Skeletal muscle tissue (tissue), 4 donors: ENCODE results near the gene SPINK14. TPM values are rescaled to one million over a fixed set of nuclear protein-coding genes. Genes with fewer than 3 reads are reported as not detected.

Experiments
- H3K27ac ChIP-seq: one replicate; pipeline ENCODE4 v1.7.0; 2013; ENCODE audit warnings: mild to moderate bottlenecking, low read depth, low read length, inconsistent platforms
- H3K27me3 ChIP-seq, 3 donors: one replicate each; pipeline ENCODE4 v1.7.0; 2013; ENCODE audit warnings: low read length in 3 of 3; ENCODE audit not compliant: control insufficient read depth in 3 of 3, insufficient read depth in 3 of 3
- H3K36me3 ChIP-seq, 3 donors: one replicate each; pipeline ENCODE4 v1.7.0; 2013; ENCODE audit warnings: low read length in 3 of 3; ENCODE audit not compliant: control insufficient read depth in 3 of 3, insufficient read depth in 3 of 3
- H3K4me1 ChIP-seq, 3 donors: one replicate each; pipeline ENCODE4 v1.7.0; 2013; ENCODE audit warnings: low read length in 3 of 3, mild to moderate bottlenecking in 3 of 3; ENCODE audit not compliant: control insufficient read depth in 3 of 3, insufficient read depth in 3 of 3
- H3K4me3 ChIP-seq, 3 donors: one replicate each; pipeline ENCODE4 v1.7.0; 2013; ENCODE audit warnings: low read length in 3 of 3
- H3K9ac ChIP-seq, 3 donors: one replicate each; pipeline ENCODE4 v1.7.0; 2013; ENCODE audit warnings: low read length in 3 of 3, mild to moderate bottlenecking in 3 of 3, moderate library complexity in 2 of 3, low read depth in 1 of 3
- H3K9me3 ChIP-seq, 3 donors: one replicate each; pipeline ENCODE4 v1.7.0; 2013; ENCODE audit warnings: low read length in 3 of 3; ENCODE audit not compliant: control insufficient read depth in 3 of 3
- total RNA-seq: library from RNA; depleted of rRNA; stranded (reverse); fragments of >200 nt; gene quantifications from one replicate; pipeline ENCODE4 v1.2.3, GENCODE V29; 2014
- donor health status: Osteomylitis.

The SPINK14 gene
- total RNA-seq, 1 donor from 2014 or later = not detected

DNA sequence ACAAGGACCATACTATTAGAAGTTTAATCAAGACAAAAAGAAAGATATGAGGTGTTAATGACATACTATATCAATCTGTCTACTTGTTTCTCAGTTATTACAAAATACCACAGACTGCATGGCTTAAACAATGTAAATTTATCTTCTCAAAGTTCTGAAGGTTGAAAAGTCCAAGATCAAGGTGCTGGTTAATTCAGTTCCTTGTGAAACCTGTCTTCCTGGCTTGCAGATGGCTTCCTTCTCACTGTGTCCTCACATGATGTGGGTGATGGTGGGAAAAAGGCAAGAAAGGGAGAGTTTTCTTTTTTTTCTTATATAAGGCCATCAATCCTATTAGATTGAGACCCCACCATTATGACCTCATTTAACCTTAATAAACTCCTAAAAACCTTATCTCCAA lies 15.6 kb upstream of the SPINK14 start:
- H3K36me3 ChIP-seq = no peaks in the 10 kb centered on the region
- no peak overlapping the region for H3K27ac ChIP-seq
- no peaks in the 10 kb centered on the region for H3K4me1 ChIP-seq
- H3K9me3 ChIP-seq = no peaks in the 10 kb centered on the region
- H3K27me3 ChIP-seq = no peaks in the 10 kb centered on the region
- H3K4me3 ChIP-seq = no peak overlapping the region
- H3K9ac ChIP-seq = no peak overlapping the region

GRCh38 chr5:148156609-148157008 lies 11.7 kb upstream of the SPINK14 start:
- no peak overlapping the region for H3K4me3 ChIP-seq
- no peak overlapping the region for H3K27ac ChIP-seq
- no peaks in the 10 kb centered on the region for H3K27me3 ChIP-seq
- H3K9ac ChIP-seq = no peak overlapping the region
- H3K4me1 ChIP-seq = no peaks in the 10 kb centered on the region
- no peaks in the 10 kb centered on the region for H3K36me3 ChIP-seq
- H3K9me3 ChIP-seq = no peaks in the 10 kb centered on the region

DNA sequence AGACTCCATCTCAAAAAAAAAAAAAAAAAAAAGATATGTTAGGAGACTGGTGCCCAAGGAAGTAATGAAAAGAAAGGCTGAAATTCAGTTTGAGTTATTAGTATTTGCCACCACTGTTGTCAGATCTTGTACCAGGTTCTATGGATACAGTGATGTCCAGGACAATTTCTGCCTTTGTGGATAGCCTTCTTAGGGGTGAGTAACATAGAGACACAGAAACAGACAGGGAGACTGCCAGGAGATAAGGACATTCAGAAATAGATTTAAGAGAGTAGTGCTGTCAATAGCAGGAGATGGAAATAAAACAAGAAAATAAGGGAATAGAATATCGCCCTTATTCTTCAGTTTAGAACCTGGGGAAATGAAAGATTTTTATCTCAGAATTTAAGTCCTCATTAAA lies 6.3 kb upstream of the SPINK14 start:
- no peak overlapping the region for H3K4me3 ChIP-seq
- H3K9ac ChIP-seq = no peak overlapping the region
- H3K9me3 ChIP-seq = no peaks in the 10 kb centered on the region
- no peaks in the 10 kb centered on the region for H3K36me3 ChIP-seq
- H3K27ac ChIP-seq = no peak overlapping the region
- H3K27me3 ChIP-seq = no peaks in the 10 kb centered on the region
- H3K4me1 ChIP-seq = no peaks in the 10 kb centered on the region

- H3K27me3 ChIP-seq = no peaks in the 10 kb centered on the region
- H3K4me3 ChIP-seq = no peak overlapping the region
- no peak overlapping the region for H3K27ac ChIP-seq
- H3K36me3 ChIP-seq = no peaks in the 10 kb centered on the region
- no peak overlapping the region for H3K9ac ChIP-seq
- H3K4me1 ChIP-seq = no peaks in the 10 kb centered on the region
- no peaks in the 10 kb centered on the region for H3K9me3 ChIP-seq
Observed at GRCh38 chr5:148163345-148163744, 5.0 kb upstream of the SPINK14 start.

- H3K36me3 ChIP-seq = no peaks in the 10 kb centered on the region
- no peak overlapping the region for H3K4me3 ChIP-seq
- H3K9ac ChIP-seq = no peak overlapping the region
- H3K27ac ChIP-seq = no peak overlapping the region
- no peaks in the 10 kb centered on the region for H3K4me1 ChIP-seq
- no peaks in the 10 kb centered on the region for H3K27me3 ChIP-seq
- H3K9me3 ChIP-seq = no peaks in the 10 kb centered on the region
Observed at GRCh38 chr5:148166550-148167283, 1.6 kb upstream of the SPINK14 start.

DNA sequence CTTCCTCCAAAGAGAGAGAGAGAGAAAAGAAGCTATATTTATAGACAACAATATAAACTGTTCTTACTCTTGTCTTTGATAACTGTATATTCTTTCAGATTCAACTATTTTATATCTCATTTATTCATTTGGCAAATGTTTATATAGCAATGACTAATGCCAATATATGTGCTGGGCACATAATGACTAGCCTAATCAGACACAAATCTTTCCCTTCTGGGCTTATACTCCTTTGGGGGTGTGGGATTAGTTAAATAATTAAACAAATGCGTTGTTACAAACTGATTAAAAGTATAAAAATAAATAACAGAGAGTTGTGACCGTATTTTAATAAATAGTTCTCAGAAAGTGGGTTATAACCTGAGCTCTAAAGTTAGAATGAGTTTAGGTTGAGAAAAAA lies 4.0 kb downstream of the SPINK14 start:
- H3K4me3 ChIP-seq = no peak overlapping the region
- no peaks in the 10 kb centered on the region for H3K9me3 ChIP-seq
- no peaks in the 10 kb centered on the region for H3K27me3 ChIP-seq
- H3K4me1 ChIP-seq = no peaks in the 10 kb centered on the region
- no peaks in the 10 kb centered on the region for H3K36me3 ChIP-seq
- no peak overlapping the region for H3K9ac ChIP-seq
- no peak overlapping the region for H3K27ac ChIP-seq

DNA sequence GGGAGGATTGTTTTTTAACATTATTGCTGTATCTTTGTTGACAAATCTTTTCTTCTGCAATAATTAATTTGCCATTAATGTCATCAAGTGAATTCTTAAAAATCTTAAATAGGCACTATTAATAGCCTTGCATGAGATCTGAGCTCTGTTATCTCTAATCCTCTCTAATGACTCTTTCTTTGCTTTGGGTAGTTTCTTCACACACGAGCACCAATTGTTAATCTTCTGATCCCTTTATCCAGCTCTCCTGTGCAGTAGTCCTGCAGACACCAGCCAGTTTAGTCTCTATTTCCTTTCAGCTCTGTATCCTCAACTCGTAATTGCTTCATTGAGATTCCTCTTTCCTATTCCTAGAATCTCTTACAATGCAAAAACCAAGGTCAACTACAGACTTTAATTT lies 8.1 kb downstream of the SPINK14 start:
- Histone ChIP-seq H3K36me3 (no peaks in the 10 kb centered on the region), H3K27me3 (no peaks in the 10 kb centered on the region), H3K27ac (no peak overlapping the region), H3K4me3 (no peak overlapping the region), H3K4me1 (no peaks in the 10 kb centered on the region), H3K9me3 (no peaks in the 10 kb centered on the region), H3K9ac (no peak overlapping the region)

DNA sequence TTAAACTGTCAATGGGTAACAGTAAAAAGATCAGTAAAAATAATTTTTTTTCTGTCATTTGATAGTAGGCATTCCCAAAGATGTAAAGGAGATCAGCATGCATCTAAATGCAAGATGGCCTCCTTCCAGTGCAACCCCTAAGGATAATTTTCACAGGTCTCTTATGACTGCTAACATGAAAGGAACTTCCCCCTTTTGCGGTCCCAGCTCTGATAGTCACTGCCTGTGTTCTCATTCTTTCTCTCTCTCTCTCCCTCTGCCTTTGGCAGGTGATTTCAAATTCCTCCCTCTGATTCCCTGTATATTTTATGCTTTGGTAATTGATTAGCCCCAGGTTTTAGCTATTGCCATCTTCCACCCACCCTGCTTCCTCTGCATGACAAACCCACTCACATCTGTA lies 8.9 kb downstream of the SPINK14 start:
- Histone ChIP-seq H3K9me3 (no peaks in the 10 kb centered on the region), H3K27ac (no peak overlapping the region), H3K4me3 (no peak overlapping the region), H3K4me1 (no peaks in the 10 kb centered on the region), H3K27me3 (no peaks in the 10 kb centered on the region), H3K36me3 (no peaks in the 10 kb centered on the region), H3K9ac (no peak overlapping the region)

- Histone ChIP-seq H3K27ac (no peak overlapping the region), H3K27me3 (no peaks in the 10 kb centered on the region), H3K36me3 (no peaks in the 10 kb centered on the region), H3K4me1 (no peaks in the 10 kb centered on the region), H3K9me3 (no peaks in the 10 kb centered on the region), H3K4me3 (no peak overlapping the region), H3K9ac (no peak overlapping the region)
Observed at GRCh38 chr5:148179234-148179824, 11.0 kb downstream of the SPINK14 start.

DNA sequence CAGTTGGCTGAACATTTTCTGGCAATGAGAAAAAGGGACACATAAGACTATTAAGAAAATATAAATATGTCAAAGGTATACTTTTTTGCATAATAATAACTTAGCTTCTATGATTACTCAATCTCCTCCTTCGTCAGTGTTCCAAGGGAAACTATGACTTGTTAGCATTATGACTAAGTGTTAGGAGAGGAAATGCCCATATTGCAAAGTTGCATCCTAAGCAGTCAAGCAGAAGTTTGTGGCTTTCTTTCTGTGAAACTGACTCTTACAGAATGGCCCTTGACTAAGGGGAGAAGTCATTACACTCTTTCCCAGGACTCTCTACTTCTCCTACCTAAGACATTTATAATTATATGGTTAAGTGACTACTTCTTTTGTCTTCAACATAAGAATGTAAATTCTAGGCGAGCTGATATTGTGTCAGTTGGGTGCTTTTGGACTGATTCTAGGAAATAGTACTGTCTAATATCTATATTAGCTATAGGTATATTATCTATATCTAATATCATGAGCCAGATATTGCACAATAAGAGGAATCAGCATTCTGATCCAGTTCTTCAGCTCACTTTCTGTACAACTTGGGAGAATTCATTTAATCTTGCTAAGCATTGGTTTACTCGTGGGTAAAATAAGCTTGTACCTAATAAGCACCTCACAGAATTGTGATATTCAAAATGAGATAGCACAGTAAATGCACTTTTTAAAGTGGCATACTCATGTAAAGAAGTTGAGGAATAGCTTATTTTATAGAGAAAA lies 18.1 kb downstream of the SPINK14 start:
- H3K4me1 ChIP-seq = no peaks in the 10 kb centered on the region
- H3K4me3 ChIP-seq = no peak overlapping the region
- H3K27ac ChIP-seq = no peak overlapping the region
- no peaks in the 10 kb centered on the region for H3K9me3 ChIP-seq
- no peak overlapping the region for H3K9ac ChIP-seq
- no peaks in the 10 kb centered on the region for H3K36me3 ChIP-seq
- no peaks in the 10 kb centered on the region for H3K27me3 ChIP-seq
